Pancreas (tissue), 10 donors: ENCODE results near the gene TRA2B. TPM values are rescaled to one million over a fixed set of nuclear protein-coding genes. Genes with fewer than 3 reads are reported as not detected.
"Not testable (repeated sequence)": the region's sequence is repeated elsewhere in the genome, so short reads cannot be mapped to it uniquely, and the experiment has no call there.

Source experiments
- ATAC-seq, 4 donors: fragments of 200-7000 bp; cut with Tn5 transposase; one replicate each; pipeline versions ENCODE4 v1.8.0 to v1.9.1; 2020; ENCODE audit warnings: mild to moderate bottlenecking in 4 of 4, moderate library complexity in 4 of 4
- DNase-seq, 6 donors: peaks; one replicate each; pipeline ENCODE4 v3.0.0-alpha.2; 2020
- FAIRE-seq: peaks from 2 replicates; lab custom pipeline; 2012; peaks lifted over from hg19 to GRCh38; lab: Jason Lieb, UNC
- H3K27ac ChIP-seq, 4 donors: fragments of 200-600 bp; sonication (generic); 1 replicate in 3 of 4; 2 replicates in 1 of 4; pipeline versions ENCODE4 v1.5.0 to v1.8.0; 2020
- H3K27me3 ChIP-seq, 4 donors: fragments of 200-600 bp; one replicate each; pipeline ENCODE4 v1.8.0; 2021
- H3K36me3 ChIP-seq, 3 donors: fragments of 200-600 bp; sonication (generic) in 1 of 3; one replicate each; pipeline versions ENCODE4 v1.5.0 to v1.8.0; 2020 to 2021
- H3K4me1 ChIP-seq, 3 donors: fragments of 200-600 bp; one replicate each; pipeline ENCODE4 v1.8.0; 2021
- H3K4me3 ChIP-seq, 4 donors: fragments of 200-600 bp; sonication (generic) in 2 of 4; one replicate each; pipeline versions ENCODE4 v1.5.0 to v1.8.0; 2020 to 2021
- H3K9me3 ChIP-seq, 4 donors: fragments of 200-600 bp; one replicate each; pipeline ENCODE4 v1.8.0; 2021
- CTCF ChIP-seq, 4 donors: fragments of 200-600 bp; sonication (generic) in 3 of 4; IDR thresholded peaks; one replicate each; pipeline versions ENCODE4 v1.5.0 to v1.8.0; 2021; ENCODE audit warnings: antibody characterized with exemption in 4 of 4
- WGBS, 2 donors: extraction: QIAGEN DNeasy Blood & Tissue Kit; methylation state at CpG; one replicate each; pipeline ENCODE4 v1.1.7; 2013; 5-methylcytosine and 5-hydroxymethylcytosine counted together
- intact Hi-C, 3 donors: fragments of 100-400 bp; cut with DNase I; formaldehyde crosslinking; loops; one replicate each; pipeline versions ENCODE4 v1.11.1 to v1.14.2; 2022
- polyA plus RNA-seq, 2 donors: library from polyadenylated mRNA; stranded (reverse); fragments of 200-250 nt; gene quantifications; one replicate each; pipeline ENCODE4 v1.2.3, GENCODE V29; 2013
- total RNA-seq, 6 donors: library from RNA; stranded (reverse); fragmentation: NEBNext Ultra II Directional in 4 of 6; extraction: Animal tissue kit (Norgen Biotek cat#: 25700) in 4 of 6; gene quantifications; one replicate each; pipeline versions ENCODE4 v1.2.1 to v1.2.4, GENCODE V29; 2021 to 2023
- donor health status: healthy with polysubstance abuse.
- donor health status: DM: no; HTN: no; CAD: no; lungs with moderate emphysema.
- donor health status: DM: no; HTN: no; CAD: no.
- donor health status: control.
- donor health status: control.
- donor health status: Bipolar disorder and iron deficiency.
- donor health status: DM: yes; HTN: yes; CAD: no.
- donor health status: DM: no; HTN: no; CAD: no.
- donor health status: DM: no; HTN: no; CAD: no.
- donor health status: DM: yes; HTN: yes; CAD: no.

The TRA2B gene
- total and polyA plus RNA-seq, 8 donors: 27.4 to 79.2 (median 47.3) TPM

GRCh38 chr3:185912512-185912911 lies 25.3 kb downstream of the TRA2B start:
- Histone ChIP-seq H3K4me1 (no peaks in the 10 kb centered on the region), H3K9me3 (no peaks in the 10 kb centered on the region), H3K27ac (no peak overlapping the region), H3K36me3 (peaks cover 0 to 29% (median 20%) of the 10 kb centered on the region in 3 donors), H3K4me3 (no peak overlapping the region), H3K27me3 (no peaks in the 10 kb centered on the region)
- TF ChIP-seq CTCF (IDR thresholded peaks at IDR 0.05): no peak
- WGBS, 2 donors: 91 to 94% methylated on average over 11 of the region's 11 CpGs
- FAIRE-seq (no peak), ATAC-seq (no peak), DNase-seq (no peak)
- intact Hi-C loops: no loop called here

DNA sequence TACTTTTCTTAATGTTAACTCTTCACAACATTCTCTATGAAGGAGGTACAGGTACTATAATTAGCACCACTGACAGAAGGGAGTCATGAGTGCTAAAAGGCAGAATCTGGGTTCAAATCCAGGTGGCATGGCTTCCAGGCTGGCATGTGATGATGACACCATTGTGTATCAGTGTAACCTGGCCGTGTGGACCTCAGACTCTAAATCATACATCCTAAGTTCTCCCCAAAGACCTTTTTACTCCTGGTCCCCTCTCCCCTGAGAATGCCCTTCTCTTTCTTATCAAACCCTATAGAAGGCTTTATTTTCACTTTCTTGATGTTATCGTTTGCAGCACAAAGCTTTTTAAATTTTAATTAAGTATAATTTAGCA lies 26.8 kb downstream of the TRA2B start:
- intact Hi-C loops, H3K27me3 ChIP-seq, H3K4me3 ChIP-seq, FAIRE-seq, DNase-seq, H3K27ac ChIP-seq, H3K4me1 ChIP-seq, H3K9me3 ChIP-seq: not testable (repeated sequence)
- peak in 2 of 4 donors; percentile 16 to 19 for ATAC-seq
- peaks cover 0 to 14% (median 7%) of the 10 kb centered on the region in 3 donors for H3K36me3 ChIP-seq
- WGBS, 2 donors: 25 to 49% methylated on average over 2 of the region's 2 CpGs

DNA sequence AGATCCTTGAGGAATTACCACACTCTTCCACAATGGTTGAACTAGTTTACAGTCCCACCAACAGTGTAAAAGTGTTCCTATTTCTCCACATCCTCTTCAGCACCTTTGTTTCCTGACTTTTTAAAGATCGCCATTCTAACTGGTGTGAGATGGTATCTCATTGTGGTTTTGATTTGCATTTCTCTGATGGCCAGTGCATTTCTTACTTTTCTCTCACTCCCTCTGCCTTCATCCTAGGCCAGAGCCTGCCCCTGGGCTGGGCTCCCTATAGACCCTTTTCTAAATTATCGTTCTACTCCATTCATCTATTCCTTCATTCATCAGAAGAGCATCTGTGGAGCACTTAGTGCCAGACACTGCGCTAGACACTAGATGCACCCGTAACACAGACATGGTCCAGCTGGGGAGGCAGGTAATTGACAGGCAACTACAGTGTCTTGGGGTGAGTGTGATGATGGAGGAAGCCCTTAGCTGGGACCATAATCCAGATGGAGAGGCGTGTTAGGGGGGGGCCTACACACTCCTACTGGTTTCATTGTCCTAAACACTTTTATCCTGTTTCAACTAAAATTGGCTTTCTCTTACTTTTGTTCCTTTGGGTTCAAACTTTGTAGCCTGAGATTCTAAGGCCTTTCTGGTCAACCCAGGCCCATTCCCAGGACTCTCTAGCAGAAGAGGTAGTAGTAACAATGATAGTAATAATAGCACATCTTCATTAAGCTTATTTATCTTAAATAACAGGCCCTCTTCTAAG lies 27.3 kb downstream of the TRA2B start:
- H3K4me1 ChIP-seq, H3K4me3 ChIP-seq, DNase-seq, H3K27ac ChIP-seq, H3K9me3 ChIP-seq, H3K27me3 ChIP-seq, intact Hi-C loops, FAIRE-seq: not testable (repeated sequence)
- peaks cover 0 to 11% (median 7%) of the 10 kb centered on the region in 3 donors for H3K36me3 ChIP-seq
- WGBS, 2 donors: 78 to 82% methylated on average over 3 to 5 of the region's 5 CpGs
- ATAC-seq: peak in 2 of 4 donors; percentile 9 to 34

DNA sequence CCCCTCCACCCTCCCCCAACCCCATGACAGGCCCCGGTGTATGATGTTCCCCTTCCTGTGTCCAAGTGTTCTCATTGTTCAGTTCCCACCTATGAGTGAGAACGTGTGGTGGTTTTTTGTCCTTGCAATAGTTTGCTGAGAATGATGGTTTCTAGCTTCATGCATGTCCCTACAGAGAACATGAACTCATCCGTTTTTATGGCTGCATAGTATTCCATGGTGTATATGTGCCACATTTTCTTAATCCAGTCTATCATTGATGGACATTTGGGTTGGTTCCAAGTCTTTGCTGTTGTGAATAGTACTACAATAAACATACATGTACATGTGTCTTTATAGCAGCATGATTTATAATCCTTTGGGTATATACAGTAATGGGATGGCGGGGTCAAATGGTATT lies 27.9 kb downstream of the TRA2B start:
- intact Hi-C loops, ATAC-seq, H3K36me3 ChIP-seq: not testable (repeated sequence)

GRCh38 chr3:185900228-185900627 lies 37.6 kb downstream of the TRA2B start:
- H3K9me3 ChIP-seq: no peaks in the 10 kb centered on the region
- 42 to 59% methylated on average over 1 of the region's 1 CpG for WGBS, 2 donors
- no peaks in the 10 kb centered on the region for H3K27me3 ChIP-seq
- DNase-seq (peak in 2 of 6 donors; percentile 13 to 25), ATAC-seq (peak in 3 of 4 donors; percentile 78 to 92 (median 79)), FAIRE-seq (no peak)
- intact Hi-C loops: no loop called here
- no peak overlapping the region for H3K27ac ChIP-seq
- H3K4me1 ChIP-seq: no peaks in the 10 kb centered on the region
- no peak overlapping the region for H3K4me3 ChIP-seq
- H3K36me3 ChIP-seq: no peaks in the 10 kb centered on the region
- TF ChIP-seq CTCF (IDR thresholded peaks at IDR 0.05): no peak

More for the DNA sequence above, 27.9 kb downstream of the TRA2B start:
- not testable (repeated sequence) for H3K4me3 ChIP-seq, DNase-seq, FAIRE-seq, H3K4me1 ChIP-seq, H3K27me3 ChIP-seq, H3K9me3 ChIP-seq, H3K27ac ChIP-seq
- WGBS, 2 donors: 65 to 80% methylated on average over 4 of the region's 4 CpGs

DNA sequence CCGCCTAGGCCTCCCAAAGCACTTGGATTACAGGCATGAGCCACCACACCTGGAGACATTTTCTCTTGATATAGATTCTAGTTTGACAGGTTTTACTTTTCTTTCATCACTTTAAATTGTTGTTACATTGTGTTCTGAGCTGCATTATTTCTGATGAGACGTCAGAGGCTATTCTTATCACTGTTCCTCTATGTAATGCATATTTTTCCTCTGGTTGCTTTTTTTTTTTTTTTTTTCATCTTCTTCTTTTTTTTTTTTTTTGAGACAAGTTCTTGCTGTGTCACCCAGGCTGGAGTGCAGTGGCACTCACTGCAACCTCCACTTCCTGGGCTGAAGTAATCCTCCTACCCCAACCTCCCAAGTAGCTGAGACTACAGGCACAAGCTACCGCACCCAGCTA lies 41.2 kb downstream of the TRA2B start:
- Histone ChIP-seq H3K36me3 (no peaks in the 10 kb centered on the region), H3K4me1 (no peaks in the 10 kb centered on the region), H3K27me3 (no peaks in the 10 kb centered on the region), H3K9me3 (no peaks in the 10 kb centered on the region), H3K27ac (no peak overlapping the region), H3K4me3 (no peak overlapping the region)
- ATAC-seq (no peak), DNase-seq (no peak), FAIRE-seq (no peak)
- no peak for TF ChIP-seq CTCF (IDR thresholded peaks at IDR 0.05)
- intact Hi-C loops: no loop called here
- whole genome bisulfite sequencing, 2 donors: 88 to 89% methylated on average over 3 of the region's 3 CpGs
